ENCODE measurements around the gene NUDT14. TPM values are rescaled to one million over a fixed set of nuclear protein-coding genes. Genes with fewer than 3 reads are reported as not detected.

NUDT14 gene
- total RNA-seq, 4 donors from 2014 or later: 14.6 to 22.2 (median 19.8) TPM

DNA sequence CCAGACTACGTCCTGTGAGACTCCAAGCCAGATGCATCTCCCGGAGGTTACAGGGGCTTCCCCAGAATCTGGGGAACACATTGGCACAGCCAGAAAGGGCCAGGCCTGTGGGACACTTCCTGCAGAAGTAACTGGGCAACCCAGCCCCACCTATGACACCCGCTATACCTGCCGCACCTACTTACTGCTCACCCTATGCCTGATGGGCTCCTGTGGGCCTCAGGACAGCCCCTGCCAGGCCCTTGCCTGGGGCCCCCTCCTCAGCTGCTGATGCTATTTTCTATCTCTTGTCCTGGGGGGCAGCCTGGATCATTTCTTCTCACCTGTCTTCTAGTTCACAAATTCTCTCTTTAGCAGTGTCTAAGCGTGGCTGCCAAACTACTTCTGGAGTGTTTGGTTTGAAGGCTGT is 41.3 kb downstream of the NUDT14 start:
- DNase-seq (ENCODE audit: low spot score in 2 of 2): peak in 1 of 2 donors; percentile 34
- no peak overlapping the region for H3K4me3 ChIP-seq
- 95% methylated on average over 3 of the region's 5 CpGs for WGBS
- no peaks in the 10 kb centered on the region for H3K4me1 ChIP-seq
- TF ChIP-seq POLR2AphosphoS5 (IDR thresholded peaks at IDR 0.05): no peak
- no peak for TF ChIP-seq POLR2A (IDR thresholded peaks at IDR 0.05)
- TF ChIP-seq EP300 (IDR thresholded peaks at IDR 0.05): no peak
- TF ChIP-seq, protein P1, sequence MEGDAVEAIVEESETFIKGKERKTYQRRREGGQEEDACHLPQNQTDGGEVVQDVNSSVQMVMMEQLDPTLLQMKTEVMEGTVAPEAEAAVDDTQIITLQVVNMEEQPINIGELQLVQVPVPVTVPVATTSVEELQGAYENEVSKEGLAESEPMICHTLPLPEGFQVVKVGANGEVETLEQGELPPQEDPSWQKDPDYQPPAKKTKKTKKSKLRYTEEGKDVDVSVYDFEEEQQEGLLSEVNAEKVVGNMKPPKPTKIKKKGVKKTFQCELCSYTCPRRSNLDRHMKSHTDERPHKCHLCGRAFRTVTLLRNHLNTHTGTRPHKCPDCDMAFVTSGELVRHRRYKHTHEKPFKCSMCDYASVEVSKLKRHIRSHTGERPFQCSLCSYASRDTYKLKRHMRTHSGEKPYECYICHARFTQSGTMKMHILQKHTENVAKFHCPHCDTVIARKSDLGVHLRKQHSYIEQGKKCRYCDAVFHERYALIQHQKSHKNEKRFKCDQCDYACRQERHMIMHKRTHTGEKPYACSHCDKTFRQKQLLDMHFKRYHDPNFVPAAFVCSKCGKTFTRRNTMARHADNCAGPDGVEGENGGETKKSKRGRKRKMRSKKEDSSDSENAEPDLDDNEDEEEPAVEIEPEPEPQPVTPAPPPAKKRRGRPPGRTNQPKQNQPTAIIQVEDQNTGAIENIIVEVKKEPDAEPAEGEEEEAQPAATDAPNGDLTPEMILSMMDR (IDR thresholded peaks at IDR 0.05): no peak
- no peaks in the 10 kb centered on the region for H3K27me3 ChIP-seq
- no peak overlapping the region for H3K27ac ChIP-seq
- peaks cover 20% of the 10 kb centered on the region for H3K36me3 ChIP-seq
- no peaks in the 10 kb centered on the region for H3K9me3 ChIP-seq

GRCh38 chr14:105139212-105139825 is 41.8 kb downstream of the NUDT14 start:
- Histone ChIP-seq H3K36me3 (peaks cover 18% of the 10 kb centered on the region), H3K9me3 (no peaks in the 10 kb centered on the region), H3K4me1 (no peaks in the 10 kb centered on the region), H3K4me3 (no peak overlapping the region), H3K27ac (no peak overlapping the region), H3K27me3 (no peaks in the 10 kb centered on the region)
- peak; percentile 47 to 74 for DNase-seq (ENCODE audit: low spot score in 2 of 2)
- TF ChIP-seq POLR2A (IDR thresholded peaks at IDR 0.05): no peak
- TF ChIP-seq POLR2AphosphoS5 (IDR thresholded peaks at IDR 0.05): no peak
- 40% methylated on average over 1 of the region's 10 CpGs for WGBS

- Histone ChIP-seq H3K27ac (no peak overlapping the region), H3K4me3 (no peak overlapping the region), H3K27me3 (no peaks in the 10 kb centered on the region), H3K4me1 (no peaks in the 10 kb centered on the region), H3K36me3 (peaks cover 18% of the 10 kb centered on the region), H3K9me3 (no peaks in the 10 kb centered on the region)
- 75% methylated on average over 8 of the region's 15 CpGs for WGBS
- TF ChIP-seq, protein P1 (IDR thresholded peaks at IDR 0.05): no peak
- TF ChIP-seq POLR2AphosphoS5 (IDR thresholded peaks at IDR 0.05) (no peak), EP300 (IDR thresholded peaks at IDR 0.05) (no peak), POLR2A (IDR thresholded peaks at IDR 0.05) (no peak)
- DNase-seq (ENCODE audit: low spot score in 2 of 2): peak; percentile 52 to 65
Measured at GRCh38 chr14:105138551-105139111, 42.5 kb downstream of the NUDT14 start.

- 96% methylated on average over 5 of the region's 19 CpGs for WGBS
- peak; percentile 51 to 73 for DNase-seq (ENCODE audit: low spot score in 2 of 2)
- H3K27ac ChIP-seq: no peak overlapping the region
Measured at GRCh38 chr14:105138021-105138541, 43.0 kb downstream of the NUDT14 start.

DNA sequence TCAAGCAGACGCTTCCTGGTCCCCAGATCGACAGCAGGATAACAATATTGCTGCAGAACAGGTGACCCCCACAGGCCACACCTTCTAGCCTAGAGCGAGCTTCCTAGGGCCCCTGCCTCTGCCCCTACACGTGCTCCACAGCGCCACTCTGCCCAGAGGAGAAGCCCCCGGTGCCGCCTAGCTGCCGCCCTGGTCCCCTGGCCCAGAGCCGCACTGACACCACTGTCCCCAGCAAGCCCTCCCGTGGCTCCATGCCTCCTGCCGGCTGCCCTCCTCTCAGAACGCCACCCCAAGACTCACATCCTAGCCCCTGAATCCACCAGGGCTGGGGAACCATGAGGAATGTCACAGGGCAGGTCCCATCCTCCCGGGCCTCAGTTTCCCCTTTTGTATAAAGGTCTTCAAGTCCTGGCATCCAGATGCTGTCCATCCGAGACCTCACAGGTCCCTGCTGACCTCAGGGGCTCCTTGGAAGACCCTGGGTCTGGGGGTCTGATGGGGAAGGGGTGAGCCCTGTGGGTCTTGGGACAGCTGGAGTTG is 43.6 kb downstream of the NUDT14 start:
- Histone ChIP-seq H3K36me3 (peaks cover 8% of the 10 kb centered on the region), H3K4me3 (no peak overlapping the region), H3K27ac (no peak overlapping the region), H3K27me3 (no peaks in the 10 kb centered on the region), H3K4me1 (no peaks in the 10 kb centered on the region), H3K9me3 (no peaks in the 10 kb centered on the region)
- WGBS: 83% methylated on average over 13 of the region's 14 CpGs
- DNase-seq (ENCODE audit: low spot score in 2 of 2): peak; percentile 50 to 70
- TF ChIP-seq POLR2AphosphoS5 (IDR thresholded peaks at IDR 0.05) (no peak), POLR2A (IDR thresholded peaks at IDR 0.05) (no peak), EP300 (IDR thresholded peaks at IDR 0.05) (no peak)
- TF ChIP-seq, protein P1 (IDR thresholded peaks at IDR 0.05): no peak

More at GRCh38 chr14:105138021-105138541, 43.0 kb downstream of the NUDT14 start:
- Histone ChIP-seq H3K27me3 (no peaks in the 10 kb centered on the region), H3K4me1 (no peaks in the 10 kb centered on the region), H3K36me3 (peaks cover 13% of the 10 kb centered on the region), H3K4me3 (no peak overlapping the region), H3K9me3 (no peaks in the 10 kb centered on the region)
- TF ChIP-seq, protein P1 (IDR thresholded peaks at IDR 0.05): no peak
- TF ChIP-seq POLR2A (IDR thresholded peaks at IDR 0.05) (no peak), EP300 (IDR thresholded peaks at IDR 0.05) (no peak), POLR2AphosphoS5 (IDR thresholded peaks at IDR 0.05) (no peak)
